ENCODE measurements around the gene OR8B4.

GRCh38 chr11:124474079-124474478 lies 49.4 kb upstream of the OR8B4 start:
- TF ChIP-seq CTCF (IDR thresholded peaks at IDR 0.05) = no peak
- TF ChIP-seq POLR2A (IDR thresholded peaks at IDR 0.05) = no peak

All from Peyer's patch (tissue), 4 donors.